ENCODE measurements around the gene EML6.
"Not testable (repeated sequence)": the region's sequence is repeated elsewhere in the genome, so short reads cannot be mapped to it uniquely, and the experiment has no call there.

Gene EML6

DNA sequence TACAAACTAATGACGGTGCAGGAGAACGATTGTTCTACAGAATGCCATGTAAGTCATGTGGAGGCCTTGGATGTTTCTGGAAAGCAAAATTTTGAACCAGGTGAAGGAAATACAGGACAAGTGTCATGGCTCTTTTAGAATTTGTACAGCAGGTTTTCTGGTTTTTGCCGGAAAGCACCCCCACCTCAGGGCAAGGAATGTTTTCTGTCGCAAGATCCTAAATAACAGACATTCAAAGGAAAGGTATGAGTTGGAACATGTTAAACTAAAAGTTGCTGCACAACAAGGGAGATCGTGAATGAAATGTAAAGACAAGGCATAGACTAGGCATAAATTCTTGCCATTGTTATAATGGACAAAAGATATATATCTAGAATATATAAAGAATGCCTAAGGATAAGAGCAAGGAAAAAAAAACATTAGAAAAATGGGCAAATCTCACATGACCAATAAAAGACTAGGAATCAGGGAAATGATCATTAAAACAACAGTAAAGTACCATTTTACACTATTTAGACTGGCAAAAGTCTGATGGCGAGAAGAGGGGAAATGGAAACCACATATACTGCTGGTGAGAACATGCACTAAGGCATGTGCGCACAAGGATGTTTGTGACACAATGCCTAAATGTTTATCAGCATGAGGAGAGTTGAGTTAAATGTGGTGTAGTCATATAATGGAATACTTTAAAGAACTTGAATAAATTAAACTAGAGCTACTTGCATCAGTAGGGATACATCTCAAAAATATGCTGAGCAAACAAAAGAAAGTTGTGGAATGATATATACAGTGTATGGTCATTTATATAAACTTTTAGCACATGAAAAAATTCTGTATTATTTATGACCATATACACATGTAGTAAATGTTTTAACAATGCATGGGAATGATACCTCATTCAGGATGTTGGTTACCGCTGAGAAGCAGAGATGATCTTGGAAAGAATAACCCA, 127.0 kb downstream of the EML6 start:
- DNase-seq (ENCODE audit: low spot score): no peak

DNA sequence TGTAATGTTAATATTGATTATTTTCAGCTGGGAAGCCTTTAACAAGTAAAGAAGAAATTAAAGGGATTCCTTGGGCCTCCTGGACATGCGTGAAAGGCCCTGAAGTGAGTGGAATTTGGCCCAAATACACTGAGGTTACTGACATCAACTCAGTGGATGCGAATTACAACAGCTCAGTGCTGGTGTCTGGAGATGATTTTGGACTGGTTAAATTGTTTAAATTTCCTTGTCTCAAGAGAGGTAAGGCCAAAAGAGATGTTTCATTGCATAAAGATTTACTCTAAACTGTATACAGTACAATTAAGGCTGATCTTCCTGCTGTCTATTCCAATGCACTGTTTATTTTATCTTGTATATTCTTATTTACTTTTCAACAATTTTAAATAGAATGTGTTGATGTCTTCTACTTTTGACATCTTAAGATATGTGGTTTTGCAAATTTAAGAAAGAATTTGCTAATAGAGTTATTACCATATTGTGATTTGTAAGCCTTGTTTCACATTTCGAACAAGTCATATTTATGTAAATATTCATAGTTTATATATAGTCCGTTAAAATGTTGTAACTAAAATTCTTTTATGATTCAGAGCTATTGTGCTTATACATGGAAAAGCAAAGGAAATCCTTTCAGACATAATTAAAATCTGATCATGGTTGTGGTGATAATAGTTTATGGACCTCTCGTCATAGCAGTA, 130.3 kb downstream of the EML6 start:
- no peak for DNase-seq (ENCODE audit: low spot score)

DNA sequence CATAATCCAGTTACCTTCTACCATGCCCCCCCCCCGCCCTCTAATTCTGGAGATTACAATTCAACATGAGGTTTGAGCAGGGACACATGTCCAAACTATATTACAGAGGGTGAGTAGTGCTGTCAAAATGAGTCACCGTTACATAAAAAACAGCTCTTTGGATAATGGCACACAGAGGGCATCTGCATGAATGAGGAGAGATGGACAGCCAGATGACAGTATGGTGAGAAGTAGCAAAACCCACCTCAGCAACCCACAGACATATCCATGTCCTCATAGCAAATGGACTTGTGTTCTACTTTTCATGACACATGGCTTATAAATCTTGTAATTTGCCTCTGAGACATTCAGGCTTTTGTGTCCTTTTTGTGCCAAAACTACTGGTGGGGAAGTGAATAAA, 132.0 kb downstream of the EML6 start:
- DNase-seq (ENCODE audit: low spot score): no peak

DNA sequence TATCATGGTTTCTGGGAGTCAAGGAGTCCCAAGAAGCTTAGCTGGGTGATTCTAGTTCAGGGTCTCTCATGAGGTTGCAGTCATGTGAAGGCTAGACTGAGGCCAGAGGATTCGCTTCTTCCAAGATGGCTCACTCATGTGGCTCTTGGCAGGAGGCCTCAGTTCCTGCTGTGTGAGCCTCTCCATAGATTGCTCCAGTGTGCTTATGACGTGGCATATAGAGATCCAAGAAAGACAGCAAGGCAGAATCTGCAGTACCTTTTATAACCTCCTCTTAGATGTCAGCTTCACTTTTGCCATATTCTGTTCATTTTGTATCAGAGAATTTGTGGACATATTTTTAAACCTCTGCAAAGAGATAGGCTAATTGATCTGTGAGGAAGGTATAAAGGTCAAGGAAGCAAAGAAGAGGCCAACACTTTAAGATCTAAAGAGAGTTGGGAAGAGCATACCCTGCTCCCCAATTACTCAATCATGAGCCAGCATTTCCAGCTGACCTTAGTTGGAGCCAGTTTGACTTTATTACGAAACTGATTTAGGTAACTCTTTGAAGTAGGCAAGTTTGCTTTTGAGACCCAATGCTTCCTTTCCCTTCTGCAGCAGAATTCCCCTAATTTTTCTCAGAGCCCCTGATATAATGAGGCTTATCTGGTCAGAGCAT, 134.7 kb downstream of the EML6 start:
- DNase-seq (ENCODE audit: low spot score): no peak

GRCh38 chr2:54859416-54859815, 136.0 kb downstream of the EML6 start:
- no peak for DNase-seq (ENCODE audit: low spot score)

GRCh38 chr2:54859997-54860701, 136.7 kb downstream of the EML6 start:
- DNase-seq (ENCODE audit: low spot score): no peak

DNA sequence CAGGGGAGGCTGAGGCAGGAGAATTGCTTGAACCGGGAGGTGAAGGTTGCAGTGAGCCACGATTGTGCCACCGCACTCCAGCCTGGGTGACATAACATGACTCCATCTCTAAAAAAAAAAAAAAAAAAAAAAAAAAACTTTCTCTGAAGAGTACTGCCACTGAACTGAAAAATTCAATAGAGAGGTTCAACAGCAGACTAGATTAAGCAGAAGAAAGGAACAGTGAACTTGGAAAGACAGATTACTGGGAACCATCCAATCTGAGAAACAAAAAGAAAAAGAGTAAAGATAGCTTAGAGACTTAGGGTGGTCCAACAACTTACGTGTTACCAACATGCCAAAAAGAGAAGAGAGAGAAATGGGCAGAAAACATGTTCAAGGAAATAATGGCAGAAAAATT, 138.8 kb downstream of the EML6 start:
- no peak for DNase-seq (ENCODE audit: low spot score)

DNA sequence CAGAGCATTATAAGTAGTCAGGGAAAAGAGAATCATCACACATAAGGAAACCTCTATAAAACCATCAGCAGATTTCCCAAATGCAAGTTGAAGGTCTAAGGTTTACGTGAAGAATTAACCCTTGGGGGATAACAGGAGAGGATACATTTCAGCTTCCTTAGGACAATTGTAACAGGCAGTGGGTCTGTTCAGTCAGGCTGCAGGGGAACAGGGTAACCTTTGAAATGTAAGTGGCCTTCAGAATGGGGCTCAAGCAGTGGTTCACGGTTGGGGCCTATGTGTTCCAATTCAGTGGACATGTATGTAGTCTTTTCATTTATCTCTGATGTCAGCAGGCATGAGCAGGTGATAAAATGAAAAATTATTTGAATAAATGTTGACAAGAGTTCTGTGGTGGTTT, 139.3 kb downstream of the EML6 start:
- DNase-seq (ENCODE audit: low spot score): no peak

DNA sequence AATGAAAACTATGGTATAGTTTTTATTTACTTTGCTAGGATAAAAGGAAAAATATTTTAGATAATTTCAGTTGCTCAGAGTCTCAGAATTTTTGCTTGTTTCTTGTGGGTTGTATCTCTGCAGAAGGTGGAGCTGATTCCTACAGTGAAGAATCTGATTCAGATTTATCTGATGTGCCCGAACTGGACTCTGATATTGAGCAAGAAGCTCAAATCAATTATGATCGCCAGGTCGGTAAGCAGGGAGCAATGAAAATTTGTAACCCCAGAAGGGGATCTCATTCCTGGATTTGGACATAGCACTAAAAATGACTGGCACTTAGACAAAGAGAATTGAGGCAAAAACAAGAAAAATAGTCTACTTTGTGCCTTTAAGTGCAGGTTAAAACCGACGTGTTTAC, 140.2 kb downstream of the EML6 start:
- no peak for DNase-seq (ENCODE audit: low spot score)

- no peak for DNase-seq (ENCODE audit: low spot score)
Observed at GRCh38 chr2:54864096-54864495, 140.6 kb downstream of the EML6 start.

DNA sequence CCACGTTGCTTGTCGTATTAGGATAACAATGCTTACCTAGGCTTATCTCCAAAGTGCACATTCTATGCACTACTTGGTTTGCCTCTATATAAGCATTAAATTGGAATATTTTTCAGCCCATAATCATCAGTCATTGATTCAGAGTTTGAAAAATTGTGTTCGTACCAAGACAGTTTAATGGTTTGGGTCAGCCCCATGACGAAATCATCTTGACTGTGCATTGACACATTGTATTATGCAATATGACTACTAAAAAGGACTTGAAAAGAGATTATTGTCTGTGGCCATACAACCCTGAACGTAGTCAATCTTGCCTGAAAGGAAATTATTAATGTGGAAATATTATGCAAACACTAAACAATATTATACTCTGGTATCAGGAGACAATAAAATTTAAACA, 141.3 kb downstream of the EML6 start:
- no peak for DNase-seq (ENCODE audit: low spot score)

GRCh38 chr2:54866179-54866578, 142.7 kb downstream of the EML6 start:
- no peak for DNase-seq (ENCODE audit: low spot score)

- no peak for DNase-seq (ENCODE audit: low spot score)
Observed at GRCh38 chr2:54866868-54867267, 143.4 kb downstream of the EML6 start.

- DNase-seq (ENCODE audit: low spot score): no peak
Observed at GRCh38 chr2:54867457-54867856, 144.0 kb downstream of the EML6 start.

- DNase-seq (ENCODE audit: low spot score): no peak
Observed at GRCh38 chr2:54871457-54872107, 148.1 kb downstream of the EML6 start.

- no peak for DNase-seq (ENCODE audit: low spot score)
Observed at GRCh38 chr2:54872780-54873179, 149.3 kb downstream of the EML6 start.

- DNase-seq (ENCODE audit: low spot score): not testable (repeated sequence)
Observed at GRCh38 chr2:54873236-54873635, 149.8 kb downstream of the EML6 start.

GRCh38 chr2:54876764-54877163, 153.3 kb downstream of the EML6 start:
- DNase-seq (ENCODE audit: low spot score): no peak

GRCh38 chr2:54878182-54878581, 154.7 kb downstream of the EML6 start:
- no peak for DNase-seq (ENCODE audit: low spot score)

DNA sequence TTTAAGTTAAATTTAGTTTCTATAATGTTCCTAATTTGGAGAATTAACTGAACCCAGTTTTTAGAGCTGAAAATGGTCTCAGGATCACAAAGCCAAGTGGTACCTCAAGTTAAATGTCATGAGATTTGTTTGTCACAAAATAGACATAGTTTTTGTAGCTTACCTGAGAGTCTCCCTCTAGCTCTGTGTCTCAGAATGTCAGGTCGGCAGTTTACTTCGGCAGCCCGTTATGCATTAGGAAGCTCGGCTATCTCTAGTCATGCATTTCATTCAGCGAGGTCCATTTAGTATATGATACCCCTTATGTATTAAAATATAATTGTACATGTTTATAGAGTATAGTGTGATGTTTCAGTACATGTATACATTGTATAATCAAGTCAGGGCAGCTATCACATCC, 155.6 kb downstream of the EML6 start:
- DNase-seq (ENCODE audit: low spot score): no peak

GRCh38 chr2:54879598-54880332, 156.3 kb downstream of the EML6 start:
- no peak for DNase-seq (ENCODE audit: low spot score)

Measured in CD4-positive, alpha-beta T cell treated with Interleukin-2 at 100 ng/mL for 4 hours (primary cell).